Glomerular endothelial cell (primary cell): ENCODE measurements around the gene VKORC1. TPM values are rescaled to one million over a fixed set of nuclear protein-coding genes. Genes with fewer than 3 reads are reported as not detected.

Experiments
- DNase-seq: peaks from one replicate; pipeline ENCODE4 v3.0.0-alpha.2; 2011; ENCODE audit warnings: low read depth, low spot score; ENCODE audit errors: extremely low read depth
- total RNA-seq: library from RNA; depleted of rRNA; stranded (reverse); fragments of >200 nt; gene quantifications from 2 replicates; pipeline ENCODE4 v1.2.3, GENCODE V29; 2015

Gene VKORC1
- total RNA-seq, 1 donor from 2014 or later, result 167 TPM

- no peak for DNase-seq
Measured at GRCh38 chr16:31067342-31067741, 27.3 kb downstream of the VKORC1 start.

- no peak for DNase-seq
Measured at GRCh38 chr16:31064882-31065461, 29.6 kb downstream of the VKORC1 start.

GRCh38 chr16:31063843-31064611 is 30.6 kb downstream of the VKORC1 start:
- no peak for DNase-seq

GRCh38 chr16:31063495-31063842 is 31.1 kb downstream of the VKORC1 start:
- DNase-seq, result no peak

- DNase-seq, result no peak
Measured at GRCh38 chr16:31061813-31062440, 32.7 kb downstream of the VKORC1 start.

- no peak for DNase-seq
Measured at GRCh38 chr16:31061126-31061812, 33.3 kb downstream of the VKORC1 start.

GRCh38 chr16:31055613-31056012 is 39.0 kb downstream of the VKORC1 start:
- no peak for DNase-seq

GRCh38 chr16:31052114-31052513 is 42.5 kb downstream of the VKORC1 start:
- DNase-seq, result no peak

GRCh38 chr16:31050280-31051030 is 44.1 kb downstream of the VKORC1 start:
- no peak for DNase-seq

GRCh38 chr16:31043898-31044481 is 50.6 kb downstream of the VKORC1 start:
- no peak for DNase-seq

- no peak for DNase-seq
Measured at GRCh38 chr16:31043352-31043751, 51.2 kb downstream of the VKORC1 start.

GRCh38 chr16:31042866-31043265 is 51.7 kb downstream of the VKORC1 start:
- no peak for DNase-seq

Other genes starting within 250 kb of the VKORC1 start
- 44.5 and 54.5 TPM in 2 replicates for gene BCL7C, start 200.7 kb downstream of the VKORC1 start, total RNA-seq
- gene CTF1, start 198.2 kb downstream of the VKORC1 start, total RNA-seq, result 0.19 and 0.53 TPM in 2 replicates
- 29.5 and 29.9 TPM in 2 replicates for gene FBXL19, start 171.2 kb downstream of the VKORC1 start, total RNA-seq
- 40.0 and 47.3 TPM in 2 replicates for gene ORAI3, start 145.7 kb downstream of the VKORC1 start, total RNA-seq
- gene SETD1A, start 137.0 kb downstream of the VKORC1 start, total RNA-seq, result 12.5 and 24.6 TPM in 2 replicates
- gene HSD3B7, start 109.6 kb downstream of the VKORC1 start, total RNA-seq, result 7.8 and 12.7 TPM in 2 replicates
- gene STX1B, start 84.2 kb downstream of the VKORC1 start, total RNA-seq, result 0.41 and 2.6 TPM in 2 replicates
- gene STX4, start 61.2 kb downstream of the VKORC1 start, total RNA-seq, result 36.4 and 44.7 TPM in 2 replicates
- gene ZNF668, start 20.6 kb downstream of the VKORC1 start, total RNA-seq, result 13.8 and 16.3 TPM in 2 replicates
- 17.6 and 22.1 TPM in 2 replicates for gene ZNF646, start 20.4 kb downstream of the VKORC1 start, total RNA-seq
- 0.68 and 4.8 TPM in 2 replicates for gene PRSS53, start 5.9 kb downstream of the VKORC1 start, total RNA-seq
- 67.5 and 73.5 TPM in 2 replicates for gene BCKDK, start 13.6 kb upstream of the VKORC1 start, total RNA-seq
- 29.1 and 32.6 TPM in 2 replicates for gene KAT8, start 22.9 kb upstream of the VKORC1 start, total RNA-seq
- 0.12 and 1.5 TPM in 2 replicates for gene PRSS8, start 40.9 kb upstream of the VKORC1 start, total RNA-seq
- 0.10 TPM in 1 of 2 replicates, not detected in the other for gene PRSS36, start 55.3 kb upstream of the VKORC1 start, total RNA-seq
- 66.1 and 107 TPM in 2 replicates for gene FUS, start 85.3 kb upstream of the VKORC1 start, total RNA-seq
- 32.2 and 33.1 TPM in 2 replicates for gene PYCARD, start 108.0 kb upstream of the VKORC1 start, total RNA-seq
- not detected in 2 replicates for gene TRIM72, start 119.3 kb upstream of the VKORC1 start, total RNA-seq
- gene PYDC1, start 122.3 kb upstream of the VKORC1 start, total RNA-seq, result not detected in 2 replicates
- gene ITGAM, start 165.2 kb upstream of the VKORC1 start, total RNA-seq, result 0.10 and 0.12 TPM in 2 replicates